ENCODE measurements around the gene ANKRD39. TPM values are rescaled to one million over a fixed set of nuclear protein-coding genes. Genes with fewer than 3 reads are reported as not detected.

ANKRD39 gene
- total RNA-seq, 1 donor from 2014 or later = 23.4 TPM

GRCh38 chr2:96826546-96827278 is 31.1 kb downstream of the ANKRD39 start:
- peaks cover 4% of the 10 kb centered on the region for H3K36me3 Mint-ChIP-seq (ENCODE audit: low read depth)
- H3K27me3 Mint-ChIP-seq (ENCODE audit: low read depth) = no peaks in the 10 kb centered on the region
- no peak overlapping the region for H3K27ac Mint-ChIP-seq (ENCODE audit: unreplicated experiment)
- DNase-seq (ENCODE audit: low read depth, low spot score) = no peak
- no peaks in the 10 kb centered on the region for H3K4me1 Mint-ChIP-seq
- no peaks in the 10 kb centered on the region for H3K9me3 Mint-ChIP-seq
- no peak for TF ChIP-seq CTCF (conservative IDR thresholded peaks at IDR 0.05)
- no peak overlapping the region for H3K4me3 Mint-ChIP-seq

- Mint-ChIP-seq H3K27me3 (ENCODE audit: low read depth) (no peaks in the 10 kb centered on the region), H3K27ac (ENCODE audit: unreplicated experiment) (no peak overlapping the region), H3K9me3 (no peaks in the 10 kb centered on the region), H3K4me3 (no peak overlapping the region), H3K36me3 (ENCODE audit: low read depth) (peaks cover 6% of the 10 kb centered on the region), H3K4me1 (peaks cover 14% of the 10 kb centered on the region)
- no peak for DNase-seq (ENCODE audit: low read depth, low spot score)
- no peak for TF ChIP-seq CTCF (conservative IDR thresholded peaks at IDR 0.05)
Observed at GRCh38 chr2:96825057-96825456, 32.8 kb downstream of the ANKRD39 start.

GRCh38 chr2:96824079-96824870 is 33.5 kb downstream of the ANKRD39 start:
- peaks cover 21% of the 10 kb centered on the region for H3K4me1 Mint-ChIP-seq
- H3K36me3 Mint-ChIP-seq (ENCODE audit: low read depth) = peaks cover 7% of the 10 kb centered on the region
- TF ChIP-seq CTCF (conservative IDR thresholded peaks at IDR 0.05) = no peak
- H3K9me3 Mint-ChIP-seq = no peaks in the 10 kb centered on the region
- H3K4me3 Mint-ChIP-seq = peak overlapping the region; percentile 23
- H3K27ac Mint-ChIP-seq (ENCODE audit: unreplicated experiment) = peak overlapping the region; percentile 35
- no peak for DNase-seq (ENCODE audit: low read depth, low spot score)
- no peaks in the 10 kb centered on the region for H3K27me3 Mint-ChIP-seq (ENCODE audit: low read depth)

- peaks cover 10% of the 10 kb centered on the region for H3K36me3 Mint-ChIP-seq (ENCODE audit: low read depth)
- no peak for DNase-seq (ENCODE audit: low read depth, low spot score)
- no peak for TF ChIP-seq CTCF (conservative IDR thresholded peaks at IDR 0.05)
- H3K4me1 Mint-ChIP-seq = peaks cover 32% of the 10 kb centered on the region
- H3K9me3 Mint-ChIP-seq = no peaks in the 10 kb centered on the region
- no peak overlapping the region for H3K4me3 Mint-ChIP-seq
- no peak overlapping the region for H3K27ac Mint-ChIP-seq (ENCODE audit: unreplicated experiment)
- no peaks in the 10 kb centered on the region for H3K27me3 Mint-ChIP-seq (ENCODE audit: low read depth)
Observed at GRCh38 chr2:96823198-96823597, 34.6 kb downstream of the ANKRD39 start.

GRCh38 chr2:96822786-96823185 is 35.0 kb downstream of the ANKRD39 start:
- no peak overlapping the region for H3K27ac Mint-ChIP-seq (ENCODE audit: unreplicated experiment)
- DNase-seq (ENCODE audit: low read depth, low spot score) = no peak
- H3K4me3 Mint-ChIP-seq = peak overlapping the region; percentile 47
- no peaks in the 10 kb centered on the region for H3K27me3 Mint-ChIP-seq (ENCODE audit: low read depth)
- no peak for TF ChIP-seq CTCF (conservative IDR thresholded peaks at IDR 0.05)
- no peaks in the 10 kb centered on the region for H3K9me3 Mint-ChIP-seq
- H3K36me3 Mint-ChIP-seq (ENCODE audit: low read depth) = peaks cover 10% of the 10 kb centered on the region
- peaks cover 36% of the 10 kb centered on the region for H3K4me1 Mint-ChIP-seq
